Mesendoderm (in vitro differentiated cells): ENCODE data around the gene SPHK1.

Source experiments
- DNase-seq: peaks from one replicate; pipeline ENCODE4 v3.0.0; 2013
- H2AK5ac ChIP-seq: 2 replicates; pipeline ENCODE4 v1.6.1; 2013; ENCODE audit warnings: low read length, inconsistent platforms
- H2BK120ac ChIP-seq: 2 replicates; pipeline ENCODE4 v1.6.1; 2013; ENCODE audit warnings: low read depth, mild to moderate bottlenecking, low read length, moderate library complexity, mixed read lengths
- H2BK15ac ChIP-seq: replicated peaks from 2 replicates; pipeline ENCODE4 v1.6.1; 2013; ENCODE audit warnings: low read depth, mild to moderate bottlenecking, moderate library complexity
- H2BK5ac ChIP-seq: 2 replicates; pipeline ENCODE4 v1.6.1; 2013; ENCODE audit warnings: low read length, inconsistent platforms
- H3K18ac ChIP-seq: 2 replicates; pipeline ENCODE4 v1.6.1; 2013; ENCODE audit warnings: mild to moderate bottlenecking, low read length, mixed read lengths
- H3K23ac ChIP-seq: one replicate; pipeline ENCODE4 v1.6.1; 2013; ENCODE audit warnings: low read length
- H3K27ac ChIP-seq: 2 replicates; pipeline ENCODE4 v1.5.1; 2013; ENCODE audit warnings: low read depth, mild to moderate bottlenecking, inconsistent platforms, low read length, moderate library complexity
- H3K27me3 ChIP-seq: 2 replicates; pipeline ENCODE4 v1.6.1; 2013; ENCODE audit warnings: low read length, control low read depth, mild to moderate bottlenecking, inconsistent platforms; ENCODE audit not compliant: insufficient read depth, poor library complexity
- H3K36me3 ChIP-seq: 2 replicates; pipeline ENCODE4 v1.6.1; 2013; ENCODE audit warnings: low read length, inconsistent platforms; ENCODE audit not compliant: control insufficient read depth, insufficient read depth
- H3K4ac ChIP-seq: one replicate; pipeline ENCODE4 v1.6.1; 2013; ENCODE audit warnings: low read depth, mild to moderate bottlenecking, low read length, moderate library complexity
- H3K4me1 ChIP-seq: 2 replicates; pipeline ENCODE4 v1.6.1; 2013; ENCODE audit warnings: low read depth, low read length, inconsistent platforms; ENCODE audit not compliant: control insufficient read depth
- H3K4me2 ChIP-seq: 2 replicates; pipeline ENCODE4 v1.6.1; 2013; ENCODE audit warnings: low read length
- H3K4me3 ChIP-seq: 2 replicates; pipeline ENCODE4 v1.5.1; 2013; ENCODE audit warnings: mild to moderate bottlenecking, low read length
- H3K56ac ChIP-seq: one replicate; pipeline ENCODE4 v1.6.1; 2013; ENCODE audit warnings: low read length
- H3K79me1 ChIP-seq: 2 replicates; pipeline ENCODE4 v1.6.1; 2013; ENCODE audit warnings: low read length, inconsistent platforms
- H3K79me2 ChIP-seq: 2 replicates; pipeline ENCODE4 v1.6.1; 2013; ENCODE audit warnings: mild to moderate bottlenecking, low read length; ENCODE audit not compliant: control insufficient read depth, insufficient read depth
- H3K9ac ChIP-seq: 2 replicates; pipeline ENCODE4 v1.6.1; 2013; ENCODE audit warnings: low read length, inconsistent platforms
- H4K5ac ChIP-seq: one replicate; pipeline ENCODE4 v1.6.1; 2013; ENCODE audit warnings: low read length
- H4K8ac ChIP-seq: one replicate; pipeline ENCODE4 v1.6.1; 2013; ENCODE audit warnings: low read depth, mild to moderate bottlenecking, control low read depth, low read length, moderate library complexity
- WGBS: extraction: QIAGEN DNeasy Blood & Tissue Kit; methylation state at CpG from one replicate; pipeline ENCODE4 v1.1.7; 2013; ENCODE audit warnings: low lambda C conversion rate, missing lambda C conversion rate; ENCODE audit not compliant: insufficient coverage; ENCODE audit errors: extremely low coverage; 5-methylcytosine and 5-hydroxymethylcytosine counted together

SPHK1 gene

GRCh38 chr17:76405607-76405966 lies 21.2 kb downstream of the SPHK1 start:
- WGBS = no CpG with 5 or more reads among the region's 9 CpGs
- DNase-seq = no peak
- H3K56ac ChIP-seq = no peak overlapping the region

GRCh38 chr17:76405967-76406647 lies 21.7 kb downstream of the SPHK1 start:
- no peak overlapping the region for H3K27ac ChIP-seq
- no peak overlapping the region for H4K8ac ChIP-seq
- no peak overlapping the region for H2AK5ac ChIP-seq
- no peak overlapping the region for H2BK5ac ChIP-seq
- H3K27me3 ChIP-seq = no peaks in the 10 kb centered on the region
- H4K5ac ChIP-seq = no peak overlapping the region
- whole genome bisulfite sequencing = no CpG with 5 or more reads among the region's 16 CpGs
- no peak overlapping the region for H3K4me2 ChIP-seq
- DNase-seq = no peak
- no peak overlapping the region for H3K18ac ChIP-seq
- H2BK120ac ChIP-seq = no peak overlapping the region
- no peak overlapping the region for H3K56ac ChIP-seq
- H3K79me2 ChIP-seq = peaks cover 18% of the 10 kb centered on the region
- no peak overlapping the region for H3K4me3 ChIP-seq
- no peak overlapping the region for H3K9ac ChIP-seq
- H3K36me3 ChIP-seq = peaks cover 14% of the 10 kb centered on the region
- H3K4me1 ChIP-seq = no peaks in the 10 kb centered on the region
- no peak overlapping the region for H3K23ac ChIP-seq
- H3K79me1 ChIP-seq = peaks cover 16% of the 10 kb centered on the region
- H3K4ac ChIP-seq = no peak overlapping the region
- no peak overlapping the region for H2BK15ac ChIP-seq

More at GRCh38 chr17:76405607-76405966, 21.2 kb downstream of the SPHK1 start:
- H4K8ac ChIP-seq = no peak overlapping the region
- peaks cover 16% of the 10 kb centered on the region for H3K79me1 ChIP-seq
- H4K5ac ChIP-seq = no peak overlapping the region
- H3K4ac ChIP-seq = no peak overlapping the region
- H3K9ac ChIP-seq = no peak overlapping the region
- H3K27ac ChIP-seq = no peak overlapping the region
- no peak overlapping the region for H3K23ac ChIP-seq
- no peak overlapping the region for H3K4me2 ChIP-seq
- H2BK120ac ChIP-seq = no peak overlapping the region
- H2BK15ac ChIP-seq = no peak overlapping the region
- no peak overlapping the region for H3K18ac ChIP-seq
- H3K36me3 ChIP-seq = peaks cover 17% of the 10 kb centered on the region
- H2AK5ac ChIP-seq = no peak overlapping the region
- peaks cover 18% of the 10 kb centered on the region for H3K79me2 ChIP-seq
- no peak overlapping the region for H2BK5ac ChIP-seq
- H3K4me3 ChIP-seq = no peak overlapping the region
- no peaks in the 10 kb centered on the region for H3K4me1 ChIP-seq
- no peaks in the 10 kb centered on the region for H3K27me3 ChIP-seq

- H3K27me3 ChIP-seq = no peaks in the 10 kb centered on the region
- no CpG with 5 or more reads among the region's 4 CpGs for WGBS
These were observed 23.1 kb downstream of the SPHK1 start for GRCh38 chr17:76407509-76407908.

GRCh38 chr17:76408037-76408849 lies 23.8 kb downstream of the SPHK1 start:
- Histone ChIP-seq H3K56ac (no peak overlapping the region), H2BK15ac (no peak overlapping the region), H3K18ac (no peak overlapping the region), H2BK5ac (no peak overlapping the region), H3K27me3 (no peaks in the 10 kb centered on the region), H2AK5ac (no peak overlapping the region), H3K27ac (no peak overlapping the region), H3K4me3 (no peak overlapping the region), H3K79me2 (peaks cover 18% of the 10 kb centered on the region), H2BK120ac (no peak overlapping the region), H4K5ac (no peak overlapping the region), H3K23ac (no peak overlapping the region), H3K36me3 (peaks cover 1% of the 10 kb centered on the region), H3K9ac (no peak overlapping the region), H3K79me1 (peaks cover 18% of the 10 kb centered on the region), H3K4me1 (no peaks in the 10 kb centered on the region), H4K8ac (no peak overlapping the region), H3K4ac (no peak overlapping the region), H3K4me2 (no peak overlapping the region)
- WGBS = no CpG with 5 or more reads among the region's 12 CpGs
- peak; percentile 68 for DNase-seq

More at GRCh38 chr17:76407509-76407908, 23.1 kb downstream of the SPHK1 start:
- Histone ChIP-seq H3K56ac (no peak overlapping the region), H2BK15ac (no peak overlapping the region), H3K9ac (no peak overlapping the region), H3K27ac (no peak overlapping the region), H3K36me3 (peaks cover 7% of the 10 kb centered on the region), H3K18ac (no peak overlapping the region), H2AK5ac (no peak overlapping the region), H3K23ac (no peak overlapping the region), H3K4me3 (no peak overlapping the region), H3K4me2 (no peak overlapping the region), H4K8ac (no peak overlapping the region), H3K79me1 (peaks cover 18% of the 10 kb centered on the region), H2BK120ac (no peak overlapping the region), H4K5ac (no peak overlapping the region), H2BK5ac (no peak overlapping the region), H3K4me1 (no peaks in the 10 kb centered on the region), H3K79me2 (peaks cover 18% of the 10 kb centered on the region), H3K4ac (no peak overlapping the region)
- DNase-seq = no peak

GRCh38 chr17:76410328-76410965 lies 26.0 kb downstream of the SPHK1 start:
- no peak overlapping the region for H3K4ac ChIP-seq
- WGBS = no CpG with 5 or more reads among the region's 15 CpGs
- H3K23ac ChIP-seq = no peak overlapping the region
- no peak overlapping the region for H2AK5ac ChIP-seq
- H3K9ac ChIP-seq = no peak overlapping the region
- H3K4me2 ChIP-seq = no peak overlapping the region
- H3K56ac ChIP-seq = no peak overlapping the region
- H3K18ac ChIP-seq = no peak overlapping the region
- H3K4me1 ChIP-seq = peaks cover 7% of the 10 kb centered on the region
- H3K4me3 ChIP-seq = no peak overlapping the region
- H3K79me2 ChIP-seq = peaks cover 30% of the 10 kb centered on the region
- H4K5ac ChIP-seq = no peak overlapping the region
- H2BK15ac ChIP-seq = no peak overlapping the region
- no peaks in the 10 kb centered on the region for H3K27me3 ChIP-seq
- peaks cover 29% of the 10 kb centered on the region for H3K79me1 ChIP-seq
- no peak overlapping the region for H2BK5ac ChIP-seq
- no peak overlapping the region for H2BK120ac ChIP-seq
- H4K8ac ChIP-seq = no peak overlapping the region
- no peaks in the 10 kb centered on the region for H3K36me3 ChIP-seq
- H3K27ac ChIP-seq = no peak overlapping the region
- DNase-seq = no peak
